Stimulated activated CD8-positive, alpha-beta memory T cell treated with anti-CD3 and anti-CD28 coated beads, Interleukin-15, amount 100 ng/mL, for 24 hours (primary cell): Measurements from ENCODE around the gene SLC28A3.

ENCODE experiments used
- DNase-seq: peaks from one replicate; pipeline ENCODE4 v3.0.0-alpha.2; 2020; ENCODE audit warnings: low read depth

The SLC28A3 gene

DNA sequence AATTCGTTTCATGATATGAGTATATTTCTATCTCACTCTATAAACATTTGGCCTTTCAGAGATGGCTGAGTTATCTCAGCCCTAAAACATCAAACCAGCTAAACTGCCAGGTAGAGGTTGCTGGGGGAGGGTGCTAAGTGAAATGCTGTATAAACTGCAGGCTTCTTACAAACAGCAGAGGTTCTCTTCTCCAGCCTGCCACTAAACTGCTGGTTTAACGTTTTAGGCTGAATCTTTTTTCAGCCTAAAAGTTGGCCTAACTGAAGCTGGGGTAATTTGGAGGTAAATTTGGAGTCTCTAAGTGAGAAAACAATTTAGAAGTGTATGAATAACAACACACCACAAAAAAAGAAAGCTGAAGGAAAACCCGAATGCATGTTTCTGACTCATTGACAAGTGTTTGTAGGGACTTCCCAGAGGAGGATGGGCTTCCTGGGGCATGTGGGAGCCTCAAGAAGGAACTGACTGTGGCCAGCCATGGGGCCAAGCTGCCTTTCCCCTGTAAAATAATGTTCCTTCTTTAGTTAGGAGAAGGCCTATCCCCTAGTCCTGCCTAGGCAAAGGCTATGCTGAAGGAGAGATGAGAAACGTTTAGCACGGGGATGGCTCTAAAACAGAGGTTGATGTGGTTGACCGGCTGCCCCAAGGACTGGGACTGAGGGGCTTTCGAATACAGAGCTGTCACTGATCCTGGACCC is 44.3 kb downstream of the SLC28A3 start:
- DNase-seq = no peak

- no peak for DNase-seq
These were observed 46.2 kb downstream of the SLC28A3 start for GRCh38 chr9:84294241-84294950.

GRCh38 chr9:84293001-84293798 is 47.4 kb downstream of the SLC28A3 start:
- DNase-seq = no peak

- DNase-seq = no peak
These were observed 55.2 kb downstream of the SLC28A3 start for GRCh38 chr9:84285381-84285780.

DNA sequence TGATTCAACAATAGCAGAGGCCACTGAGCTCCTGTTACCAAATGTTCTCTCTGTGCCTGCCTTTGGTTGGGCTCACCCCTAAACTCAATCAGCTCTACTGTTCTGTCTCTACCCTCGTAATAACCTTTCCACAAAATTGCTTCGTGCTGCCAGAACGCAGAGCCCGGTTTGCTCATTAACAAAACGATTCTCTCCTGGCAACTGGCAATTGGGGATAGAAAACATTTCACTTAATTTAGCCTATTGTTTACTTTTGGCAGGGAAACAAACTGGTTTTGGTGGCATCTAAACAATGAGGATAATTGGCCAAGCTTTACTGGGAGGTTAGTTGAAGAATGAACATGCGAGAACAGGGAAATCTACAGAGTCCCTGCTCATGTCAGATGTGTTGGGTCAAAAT is 56.6 kb downstream of the SLC28A3 start:
- DNase-seq = no peak

DNA sequence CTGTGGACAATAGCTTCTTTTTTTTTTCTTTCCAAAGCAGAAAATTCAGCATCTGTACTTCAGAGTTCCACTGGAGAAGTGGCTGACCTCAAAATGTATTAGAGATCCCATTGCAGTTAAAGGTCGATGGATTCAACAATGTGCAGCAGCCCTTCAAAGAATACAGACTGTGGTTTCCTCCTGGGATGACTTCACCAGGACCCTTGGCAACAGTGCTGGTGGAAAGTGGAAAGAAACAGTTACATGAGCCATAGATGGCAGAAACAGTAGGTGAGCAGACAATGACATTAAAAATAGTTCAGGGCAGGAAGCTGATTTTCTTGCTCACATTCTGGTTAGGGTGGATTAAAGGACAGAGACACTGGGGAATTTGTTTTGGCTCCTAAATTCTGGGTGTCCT is 62.4 kb downstream of the SLC28A3 start:
- DNase-seq = no peak

DNA sequence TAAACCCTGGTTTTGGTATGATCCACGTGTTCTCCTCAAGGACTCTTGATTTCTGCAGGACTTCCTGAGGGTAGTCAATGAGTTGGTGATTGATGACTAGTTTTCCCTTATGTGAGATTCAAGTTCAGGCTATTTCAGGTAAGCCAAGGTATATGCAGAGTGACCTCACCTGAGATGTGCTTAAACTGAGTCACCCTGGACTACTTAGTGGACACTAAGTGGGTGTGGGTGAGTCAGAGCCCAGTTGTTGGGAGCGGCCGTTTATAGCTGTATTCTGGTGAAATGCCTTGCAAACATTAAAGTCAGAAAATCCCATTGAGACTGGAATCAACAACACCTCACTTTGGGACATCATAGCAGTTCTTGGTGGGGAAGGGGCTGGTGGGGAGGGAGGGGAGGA is 62.9 kb downstream of the SLC28A3 start:
- DNase-seq = no peak

DNA sequence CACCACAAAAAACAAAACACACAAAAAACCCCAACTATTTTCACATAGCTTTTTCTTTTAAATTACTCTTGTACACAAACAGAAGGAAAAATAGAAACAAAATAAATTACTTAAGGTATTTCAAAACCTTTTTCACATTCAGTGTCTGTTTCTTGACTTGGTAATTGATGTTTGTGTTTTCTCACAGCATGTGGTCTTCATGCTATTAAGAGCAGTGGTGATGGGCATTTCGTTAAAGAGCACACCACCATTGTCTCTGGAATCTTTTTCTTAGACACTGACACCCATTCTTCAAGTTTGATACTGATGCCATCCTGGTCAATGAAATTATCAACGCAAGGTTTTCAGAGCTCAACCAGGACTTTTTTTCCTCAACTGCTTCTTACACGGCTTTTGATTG is 63.8 kb downstream of the SLC28A3 start:
- no peak for DNase-seq

- DNase-seq = no peak
These were observed 68.5 kb downstream of the SLC28A3 start for GRCh38 chr9:84271921-84272556.

DNA sequence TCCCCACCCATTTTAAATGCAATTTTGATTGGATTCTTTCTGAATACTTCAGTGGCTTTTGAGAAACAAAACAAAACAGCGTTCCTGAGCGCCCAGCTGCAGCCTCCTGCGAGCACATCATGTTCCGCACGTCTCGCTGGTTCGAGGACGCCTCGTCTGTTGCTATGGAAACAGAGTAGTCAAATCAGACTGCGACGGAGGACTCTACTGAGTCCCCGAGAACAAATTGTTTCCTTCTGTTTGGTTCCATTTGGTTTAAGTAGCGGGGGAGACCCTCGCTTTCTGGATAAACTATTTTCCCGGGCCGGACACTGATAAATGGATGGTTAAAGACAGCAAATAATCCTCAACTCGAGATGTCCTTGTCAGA is 69.0 kb downstream of the SLC28A3 start:
- no peak for DNase-seq

DNA sequence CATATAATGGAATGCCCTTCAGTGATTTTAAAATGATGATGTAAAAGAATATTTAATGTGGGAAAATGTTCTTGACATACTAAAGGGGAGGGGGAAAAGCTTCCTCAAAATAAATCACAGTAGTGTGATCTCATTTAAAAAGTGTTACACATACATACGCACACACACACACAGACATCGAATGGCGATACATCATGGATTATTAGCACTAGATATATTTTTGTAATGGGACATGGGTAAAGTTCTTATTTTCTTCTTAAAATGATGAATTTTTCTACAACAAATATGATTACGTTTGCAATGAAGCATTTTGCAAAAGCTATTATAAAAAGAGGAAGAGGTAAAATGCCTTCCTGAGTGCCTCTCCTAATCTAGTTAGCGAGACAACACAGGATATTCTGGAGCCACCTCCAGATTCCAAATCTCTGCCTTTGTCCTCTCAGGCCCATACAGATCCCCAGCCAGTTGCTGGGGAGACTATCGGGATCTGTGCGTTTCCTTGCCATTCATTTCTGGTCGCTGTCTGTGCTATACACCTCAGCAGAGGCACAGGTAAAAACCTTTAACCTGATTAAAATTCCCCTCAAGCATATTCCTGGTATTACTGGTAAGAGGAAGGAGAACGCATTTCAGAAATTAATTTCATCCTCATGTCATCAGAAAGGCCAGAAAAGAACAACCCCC is 69.6 kb downstream of the SLC28A3 start:
- no peak for DNase-seq

DNA sequence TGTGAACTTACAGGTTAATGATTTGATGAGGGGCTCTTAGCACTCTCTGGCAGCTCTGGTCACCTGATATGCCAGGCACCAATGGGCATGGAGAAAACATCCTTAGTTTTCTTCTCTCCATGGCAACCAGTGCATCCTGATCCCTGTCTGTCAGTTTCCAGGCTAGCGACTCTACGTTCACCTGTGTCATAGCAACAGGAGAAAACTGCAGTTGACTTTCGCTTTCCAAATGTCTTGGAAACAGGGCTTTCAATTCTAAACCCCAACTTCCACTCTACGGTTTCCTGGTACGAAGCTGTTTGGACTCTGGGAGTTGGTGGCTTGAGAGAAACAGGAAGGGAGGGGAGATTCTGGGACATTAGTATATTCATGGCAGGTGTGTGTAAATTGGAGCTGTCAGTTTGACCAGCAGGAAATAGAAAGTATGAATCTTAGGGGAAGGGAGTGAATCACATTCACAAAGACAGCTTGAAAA is 74.4 kb downstream of the SLC28A3 start:
- DNase-seq = no peak

DNA sequence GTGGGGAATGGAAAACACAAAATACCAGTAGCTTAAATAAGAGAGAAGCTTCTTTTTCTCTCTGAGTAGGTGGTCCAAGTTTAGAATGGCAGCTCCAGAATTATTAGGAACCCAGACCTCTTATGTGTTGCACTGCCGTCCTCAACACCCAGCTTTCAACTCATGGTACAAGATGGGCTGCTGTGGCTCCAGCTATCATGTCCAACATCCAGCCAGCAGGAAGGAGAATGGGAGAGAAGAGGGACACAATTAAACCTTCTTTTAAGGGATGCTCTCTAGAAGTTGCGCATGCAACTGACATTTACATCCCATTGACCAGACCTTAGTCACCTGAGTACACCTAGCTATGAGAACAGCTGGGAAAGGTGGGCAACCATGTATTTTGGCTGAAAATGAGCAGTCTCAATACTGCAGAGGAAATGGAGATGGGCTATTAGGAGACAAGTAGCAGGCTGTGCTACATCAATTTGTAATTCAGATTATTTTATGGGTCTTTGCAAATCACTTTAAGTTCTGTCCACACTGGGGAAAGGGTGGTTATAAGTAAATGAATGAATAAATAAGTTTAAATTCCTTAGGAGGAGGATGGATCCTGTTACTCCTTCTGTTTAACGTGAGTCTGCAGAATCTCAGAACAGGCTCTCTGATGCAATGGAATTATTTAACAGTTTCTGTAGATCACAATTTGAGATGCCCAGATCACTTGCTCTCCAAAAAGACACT is 76.1 kb downstream of the SLC28A3 start:
- no peak for DNase-seq

DNA sequence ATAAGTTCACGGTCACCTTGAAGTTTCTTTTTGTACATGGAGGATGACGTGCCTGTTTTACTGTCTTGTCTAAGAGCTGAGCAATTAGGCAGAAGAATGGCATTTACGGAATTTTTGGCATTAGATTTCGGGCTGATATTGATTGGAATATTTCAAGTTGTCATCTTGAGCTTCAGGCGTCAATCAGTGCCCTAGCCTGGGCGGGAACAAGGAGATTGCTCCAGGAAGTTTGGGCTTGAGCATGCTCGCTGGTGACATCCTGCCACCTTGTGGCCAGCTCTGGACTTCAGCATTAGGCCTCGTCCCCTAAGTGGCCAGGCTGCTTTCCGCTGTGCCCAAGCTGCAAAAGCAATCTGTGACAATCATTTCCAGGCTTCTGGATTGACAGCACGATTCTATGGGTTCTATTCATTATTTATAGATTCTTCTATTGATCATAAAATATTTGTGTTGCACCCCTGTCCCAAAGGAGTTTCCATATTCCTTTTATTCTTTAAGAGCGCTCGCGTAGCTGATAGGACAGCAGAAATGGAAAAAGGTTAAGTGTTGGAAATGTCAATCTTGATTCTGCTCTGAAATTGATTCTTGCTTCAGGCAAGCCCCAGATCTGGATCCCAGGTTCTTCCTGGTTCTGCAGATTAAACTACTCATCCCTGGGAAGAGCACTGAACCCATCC is 79.3 kb downstream of the SLC28A3 start:
- DNase-seq = no peak

DNA sequence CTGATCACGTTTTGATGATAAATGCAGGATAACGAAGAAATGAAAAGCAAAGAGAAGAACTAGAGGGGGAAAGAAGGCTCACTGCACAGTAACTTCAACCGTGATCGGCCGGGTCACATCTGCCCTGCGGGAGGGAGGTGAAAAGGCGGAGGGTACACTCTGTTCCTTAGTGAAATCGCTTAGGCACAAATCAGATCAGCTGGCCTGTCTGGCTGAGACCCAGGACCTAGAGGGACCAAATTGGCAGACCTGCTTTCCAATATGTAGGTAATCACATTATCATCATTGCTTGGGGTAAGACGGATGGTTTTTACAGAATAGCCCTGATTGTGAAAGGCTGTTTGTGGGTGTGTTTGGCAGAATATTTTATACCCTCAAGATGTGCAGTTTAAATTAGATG is 82.2 kb downstream of the SLC28A3 start:
- no peak for DNase-seq

GRCh38 chr9:84255696-84256095 is 84.9 kb downstream of the SLC28A3 start:
- DNase-seq = no peak

GRCh38 chr9:84254972-84255371 is 85.6 kb downstream of the SLC28A3 start:
- no peak for DNase-seq

GRCh38 chr9:84251921-84252320 is 88.6 kb downstream of the SLC28A3 start:
- no peak for DNase-seq

GRCh38 chr9:84241817-84242373 is 98.7 kb downstream of the SLC28A3 start:
- no peak for DNase-seq

DNA sequence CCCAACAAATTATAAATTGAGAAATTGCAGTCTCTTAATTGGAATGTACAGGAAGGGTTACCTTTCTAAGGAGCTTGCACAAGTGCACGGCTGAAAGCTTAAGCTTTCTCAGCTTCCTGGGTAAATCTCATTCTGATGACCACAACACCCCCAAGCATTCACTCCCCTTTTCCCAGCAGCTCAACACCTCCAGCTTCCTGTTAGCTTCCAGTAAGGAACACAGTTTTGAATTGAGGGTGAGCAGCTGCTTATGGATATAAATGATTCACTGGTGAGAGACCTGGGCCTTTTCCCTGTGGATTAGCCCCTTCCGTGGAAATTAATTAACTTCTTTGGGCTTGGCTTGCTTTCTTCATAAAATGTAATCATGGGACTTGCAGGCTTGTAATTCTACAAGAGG is 101.2 kb downstream of the SLC28A3 start:
- no peak for DNase-seq
